ENCODE data around the gene TMED6. TPM values are rescaled to one million over a fixed set of nuclear protein-coding genes. Genes with fewer than 3 reads are reported as not detected.
"Not testable (repeated sequence)": the region's sequence is repeated elsewhere in the genome, so short reads cannot be mapped to it uniquely, and the experiment has no call there.

TMED6 gene
- total RNA-seq, 3 donors from 2014 or later, result 2.2 to 18.1 (median 2.3) TPM

- intact Hi-C loops (cut with DNase I, micrococcal nuclease), result no loop called here
- Histone ChIP-seq H3K9me3 (no peaks in the 10 kb centered on the region), H3K36me3 (ENCODE audit: low read depth) (peaks cover 11% of the 10 kb centered on the region), H3K4me1 (ENCODE audit: low read depth) (peaks cover 5% of the 10 kb centered on the region), H3K4me3 (no peak overlapping the region)
- TF ChIP-seq CTCF (IDR thresholded peaks at IDR 0.05), result no peak
- ATAC-seq (no peak), DNase-seq (no peak)
Observed at GRCh38 chr16:69368866-69369265, 17.3 kb upstream of the TMED6 start.

DNA sequence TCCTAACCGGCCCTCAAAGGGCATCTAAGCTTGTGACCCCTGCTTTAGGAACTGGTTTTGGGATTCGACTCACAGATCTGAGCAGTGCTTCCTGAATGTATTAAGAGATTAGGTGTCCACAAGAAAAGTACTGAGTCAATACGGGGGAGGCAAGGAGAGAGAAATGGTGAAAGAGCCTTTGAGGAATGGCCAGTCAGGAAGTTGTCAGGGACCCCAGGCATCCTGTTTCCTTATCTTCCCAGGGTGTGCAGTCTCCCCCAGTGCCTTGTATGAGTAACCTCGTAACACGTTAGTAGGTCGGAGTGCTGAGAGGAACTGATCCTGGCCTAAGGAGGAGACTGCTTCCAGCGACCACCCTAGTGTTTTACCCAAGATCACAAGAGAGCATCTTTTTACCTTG, 16.4 kb upstream of the TMED6 start:
- intact Hi-C loops (cut with DNase I, micrococcal nuclease), result no loop called here
- H3K4me1 ChIP-seq (ENCODE audit: low read depth), result no peaks in the 10 kb centered on the region
- ATAC-seq (no peak), DNase-seq (no peak)
- peaks cover 11% of the 10 kb centered on the region for H3K36me3 ChIP-seq (ENCODE audit: low read depth)
- no peak for TF ChIP-seq CTCF (IDR thresholded peaks at IDR 0.05)
- no peaks in the 10 kb centered on the region for H3K9me3 ChIP-seq
- no peak overlapping the region for H3K4me3 ChIP-seq

- TF ChIP-seq CTCF (IDR thresholded peaks at IDR 0.05), result no peak
- intact Hi-C loops (cut with DNase I, micrococcal nuclease), result no loop called here
- H3K4me3 ChIP-seq, result no peak overlapping the region
- no peaks in the 10 kb centered on the region for H3K4me1 ChIP-seq (ENCODE audit: low read depth)
- ATAC-seq (no peak), DNase-seq (no peak)
- no peaks in the 10 kb centered on the region for H3K9me3 ChIP-seq
- H3K36me3 ChIP-seq (ENCODE audit: low read depth), result peaks cover 11% of the 10 kb centered on the region
Observed at GRCh38 chr16:69366431-69366830, 14.8 kb upstream of the TMED6 start.

- no peak overlapping the region for H3K4me3 ChIP-seq
- intact Hi-C loops (cut with DNase I, micrococcal nuclease), result no loop called here
- H3K9me3 ChIP-seq, result no peaks in the 10 kb centered on the region
- H3K36me3 ChIP-seq (ENCODE audit: low read depth), result peaks cover 11% of the 10 kb centered on the region
- no peak for TF ChIP-seq CTCF (IDR thresholded peaks at IDR 0.05)
- ATAC-seq, result no peak
- no peaks in the 10 kb centered on the region for H3K4me1 ChIP-seq (ENCODE audit: low read depth)
- no peak for DNase-seq
Observed at GRCh38 chr16:69365901-69366300, 14.3 kb upstream of the TMED6 start.

- no peaks in the 10 kb centered on the region for H3K9me3 ChIP-seq
- no peaks in the 10 kb centered on the region for H3K4me1 ChIP-seq (ENCODE audit: low read depth)
- DNase-seq (no peak), ATAC-seq (no peak)
- intact Hi-C loops (cut with DNase I, micrococcal nuclease), result no loop called here
- TF ChIP-seq CTCF (IDR thresholded peaks at IDR 0.05), result no peak
- no peak overlapping the region for H3K4me3 ChIP-seq
- H3K36me3 ChIP-seq (ENCODE audit: low read depth), result peaks cover 11% of the 10 kb centered on the region
Observed at GRCh38 chr16:69364088-69364487, 12.5 kb upstream of the TMED6 start.

DNA sequence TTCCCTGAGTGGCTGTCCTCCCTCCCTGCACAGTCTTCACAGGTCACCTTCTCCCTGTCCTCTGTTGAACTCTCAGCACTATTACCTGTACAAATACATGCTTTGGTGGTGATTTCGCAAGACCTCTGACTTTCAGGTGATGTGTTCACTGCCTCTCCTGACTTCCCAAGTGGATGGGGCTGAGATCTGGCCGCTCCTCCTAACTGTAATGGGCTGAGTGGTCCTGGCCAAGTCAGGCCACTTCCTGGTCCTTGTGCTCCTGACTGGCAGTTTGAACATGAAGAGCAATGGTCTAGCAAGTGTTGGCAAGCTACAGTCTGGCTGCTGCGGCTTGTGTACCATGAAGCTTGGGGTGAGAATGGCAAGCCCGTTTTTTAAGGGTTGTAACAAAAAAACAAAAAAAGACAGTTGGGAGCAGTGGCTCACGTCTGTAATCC, 11.7 kb upstream of the TMED6 start:
- Histone ChIP-seq H3K36me3 (ENCODE audit: low read depth) (peaks cover 10% of the 10 kb centered on the region), H3K4me3 (no peak overlapping the region), H3K4me1 (ENCODE audit: low read depth) (no peaks in the 10 kb centered on the region), H3K9me3 (no peaks in the 10 kb centered on the region)
- no peak for DNase-seq
- intact Hi-C loops (cut with DNase I, micrococcal nuclease), result no loop called here
- ATAC-seq, result no peak
- TF ChIP-seq CTCF (IDR thresholded peaks at IDR 0.05), result no peak

DNA sequence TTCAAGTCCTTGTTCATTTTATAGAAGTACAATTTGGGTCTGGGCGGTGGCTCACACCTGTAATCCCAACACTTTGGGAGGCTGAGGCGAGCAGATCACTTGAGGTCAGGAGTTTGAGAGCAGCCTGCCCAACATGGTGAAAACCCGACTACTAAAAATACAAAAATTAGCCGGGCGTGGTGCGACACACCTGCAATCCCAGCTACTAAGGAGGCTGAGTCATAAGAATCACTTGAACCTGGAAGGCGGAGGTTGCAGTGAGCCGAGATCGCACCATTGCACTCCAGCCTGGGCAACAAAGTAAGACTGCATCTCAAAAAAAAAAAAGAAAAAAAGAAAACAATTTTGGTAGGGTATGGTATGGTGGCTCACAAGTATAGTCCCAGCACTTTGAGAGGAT, 8.5 kb upstream of the TMED6 start:
- H3K9me3 ChIP-seq; H3K4me1 ChIP-seq (ENCODE audit: low read depth); H3K36me3 ChIP-seq (ENCODE audit: low read depth); H3K4me3 ChIP-seq; intact Hi-C loops (cut with DNase I, micrococcal nuclease); DNase-seq: not testable (repeated sequence)
- peak; percentile 65 for ATAC-seq
